HG02759 (cell line): Measurements from ENCODE around the gene PLEKHG3.

Source experiments
- ATAC-seq: cut with Tn5 transposase; IDR thresholded peaks from one replicate; pipeline ENCODE4 v1.9.1; 2021; ENCODE audit warnings: mild to moderate bottlenecking, moderate library complexity; ENCODE audit not compliant: unreplicated experiment

PLEKHG3 gene

DNA sequence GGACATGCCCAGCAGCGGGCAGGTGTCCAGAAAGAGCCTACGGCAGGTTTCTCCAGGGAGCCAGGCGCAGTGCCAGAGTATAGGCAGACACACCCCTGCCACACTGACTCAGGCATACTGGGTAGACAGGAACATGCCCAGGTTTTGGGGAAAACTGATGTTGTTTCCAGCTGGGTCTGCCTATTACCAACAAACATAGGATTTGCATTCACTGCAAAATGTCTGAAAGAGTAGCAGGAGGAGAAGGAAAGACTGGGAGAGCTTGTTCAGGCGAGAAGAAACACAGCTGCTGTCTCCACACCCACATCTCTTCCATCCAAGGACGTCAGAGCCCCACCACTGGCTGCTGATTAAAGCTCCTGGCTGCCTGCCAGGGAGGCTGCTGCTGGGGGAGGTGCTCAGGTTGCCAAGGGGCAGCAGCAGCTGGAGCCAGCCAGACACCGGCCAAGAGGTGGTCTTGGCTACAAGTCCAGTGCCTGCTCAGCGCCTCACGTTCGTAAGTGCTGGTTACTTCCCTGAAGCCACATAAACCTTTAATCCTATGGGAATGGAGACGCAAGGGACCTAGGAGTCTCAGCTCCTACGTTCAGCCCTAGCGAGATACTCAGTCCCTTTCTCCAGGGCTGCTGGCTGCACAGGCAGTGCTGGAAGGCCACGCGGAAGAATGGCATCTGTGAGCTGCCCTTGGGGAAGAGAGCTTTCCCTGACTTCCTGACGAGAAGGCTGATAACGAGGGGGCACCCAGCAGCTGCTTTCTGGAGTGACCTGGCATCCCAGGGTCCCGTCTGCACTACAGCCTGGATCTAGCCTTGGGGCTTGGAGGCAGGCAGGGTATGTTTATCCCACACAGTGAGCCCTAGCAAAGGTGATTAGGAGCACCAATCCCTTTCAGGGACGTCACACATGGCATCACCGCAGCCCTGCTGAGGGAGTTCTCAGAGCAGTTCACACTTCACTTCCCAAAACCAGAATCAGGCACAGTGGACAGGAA lies 58.1 kb downstream of the PLEKHG3 start:
- ATAC-seq: no peak

DNA sequence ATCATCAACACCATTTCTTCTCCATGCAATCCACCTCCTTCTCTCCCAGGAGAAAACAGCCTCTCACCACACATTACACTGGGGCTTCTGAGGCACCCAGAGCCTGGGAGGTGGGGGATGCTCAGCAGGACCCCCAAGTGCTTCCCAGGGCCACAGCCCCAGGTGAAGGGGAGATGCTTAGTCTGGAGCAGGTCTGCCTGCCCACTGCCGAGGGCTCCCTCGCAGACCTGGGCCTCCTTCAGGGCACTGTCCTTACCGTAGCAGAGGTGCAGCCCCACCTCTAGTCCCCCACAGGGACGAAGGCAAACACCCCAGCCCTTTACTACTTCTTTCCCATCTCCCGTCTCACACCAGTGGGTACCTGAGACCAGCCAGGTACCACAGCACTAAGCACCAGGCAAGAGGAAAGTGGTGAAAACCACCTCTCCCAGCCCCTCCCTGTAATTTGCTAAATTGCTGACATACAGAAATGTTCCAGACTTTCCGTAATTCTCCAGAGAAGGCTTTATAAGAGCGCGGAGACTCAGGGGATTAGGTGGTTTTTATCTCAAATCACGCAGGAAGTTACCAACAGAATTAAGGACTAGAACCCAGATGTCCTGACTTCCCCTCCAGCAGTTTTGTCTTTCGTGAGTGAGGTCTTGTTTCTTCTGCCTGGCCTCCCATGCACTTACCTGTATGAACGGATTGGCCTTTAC lies 59.0 kb downstream of the PLEKHG3 start:
- no peak for ATAC-seq

DNA sequence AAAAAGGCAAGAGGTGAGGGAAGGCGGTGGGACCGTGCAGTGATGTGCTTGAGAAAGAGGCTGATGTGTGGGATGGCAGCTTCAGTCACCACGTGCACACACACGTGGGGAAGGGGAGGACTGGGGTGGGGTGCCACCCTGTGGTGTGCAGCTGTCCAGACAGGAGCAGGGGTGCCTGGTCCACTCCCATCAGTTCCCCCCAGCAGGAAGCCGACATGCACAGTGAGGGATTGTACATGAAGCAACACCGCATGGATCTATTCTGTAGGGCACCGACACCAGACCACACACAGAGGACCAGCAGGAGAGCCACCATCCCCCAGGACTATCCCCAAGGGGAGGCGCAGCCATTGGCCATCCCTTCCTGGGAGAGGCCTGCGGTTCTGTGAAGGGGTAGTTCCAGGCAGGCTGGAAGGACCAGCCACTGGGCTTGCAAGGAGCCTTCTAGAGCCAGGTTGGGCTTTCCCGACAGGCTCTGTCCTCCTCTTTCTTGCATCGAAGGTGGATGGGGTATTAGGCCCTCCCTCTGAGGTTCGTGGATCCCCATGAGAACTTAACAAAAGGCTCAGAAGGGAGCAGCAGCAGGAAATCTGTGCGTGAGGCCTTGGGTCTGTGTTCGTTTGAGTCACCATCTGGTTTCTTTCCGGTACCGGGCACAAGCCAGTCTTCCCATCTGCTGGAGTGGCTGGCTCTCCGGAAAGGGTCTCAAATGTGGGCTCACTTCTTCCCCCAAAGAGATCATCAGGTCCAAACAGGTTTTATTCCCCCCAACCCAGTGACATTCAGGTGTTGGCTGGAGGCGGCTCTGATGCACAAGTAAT lies 59.8 kb downstream of the PLEKHG3 start:
- no peak for ATAC-seq

DNA sequence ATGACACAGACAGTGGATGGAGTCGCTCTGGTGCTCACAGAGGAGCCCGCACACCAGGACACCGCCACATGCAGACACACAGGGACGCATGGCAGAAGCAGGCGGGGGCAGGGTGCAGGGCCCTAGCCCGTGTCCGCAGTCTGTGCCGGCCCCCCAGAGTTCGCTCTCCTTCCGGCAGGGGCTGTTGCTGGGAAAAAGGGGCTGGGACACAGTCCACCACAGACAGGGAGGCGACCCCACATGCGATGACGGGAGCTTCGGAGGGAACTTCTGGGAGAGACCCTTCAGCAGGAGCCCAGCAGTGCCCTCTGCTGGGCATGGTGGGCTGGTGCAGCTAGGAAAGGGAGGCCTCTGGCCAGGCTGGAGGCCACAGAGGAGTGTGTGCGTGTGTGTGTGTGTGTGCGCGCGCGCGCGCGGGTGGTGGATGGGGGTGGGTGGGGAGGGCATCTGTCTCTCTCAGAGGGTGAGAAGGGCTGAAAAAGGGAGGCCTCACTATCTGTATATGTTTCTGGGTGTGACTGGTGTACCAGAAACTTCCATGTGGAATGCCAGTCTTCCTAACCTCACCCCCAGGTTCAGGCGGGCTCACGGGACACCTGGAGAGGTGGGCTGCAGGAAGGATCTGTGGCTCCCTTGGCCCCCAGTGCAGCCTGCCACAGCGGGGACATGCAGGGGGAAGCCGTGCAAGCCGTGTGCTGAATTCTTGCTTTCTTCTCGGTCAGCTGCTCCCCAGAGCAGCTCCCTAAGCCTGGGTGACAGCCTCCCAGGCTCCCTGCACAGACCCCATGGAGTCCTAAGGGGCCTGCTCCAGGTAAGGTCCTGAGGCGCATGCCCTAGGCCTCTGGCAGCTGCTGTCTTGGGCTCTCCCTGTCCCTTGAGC lies 60.7 kb downstream of the PLEKHG3 start:
- ATAC-seq: peak; percentile 69

DNA sequence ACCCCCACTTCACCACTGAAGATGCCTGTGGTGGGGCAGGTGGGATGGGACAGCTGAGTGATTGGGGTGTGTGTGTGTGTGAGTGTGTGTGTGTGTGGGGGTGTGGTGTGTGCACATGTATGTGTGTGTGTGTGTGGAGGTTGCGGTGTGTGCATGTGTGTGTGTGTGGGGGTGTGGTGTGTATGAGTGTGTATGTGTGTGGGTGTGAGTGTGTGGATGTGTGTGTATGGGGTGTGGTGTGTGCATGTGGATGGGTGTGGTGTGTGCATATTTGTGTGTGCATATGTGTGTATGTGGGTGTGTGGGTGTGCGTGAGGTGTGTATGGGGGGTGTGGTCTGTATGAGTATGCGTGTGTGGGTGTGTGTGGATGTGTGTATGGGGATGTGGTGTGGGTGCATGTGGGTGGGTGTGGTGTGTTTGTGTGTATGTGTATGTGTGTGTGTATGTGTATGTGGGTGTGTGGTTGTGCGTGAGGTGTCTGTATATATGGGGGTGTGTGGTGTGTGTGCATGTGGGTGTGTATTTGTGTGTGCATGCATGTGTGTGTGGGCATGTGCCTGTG lies 61.6 kb downstream of the PLEKHG3 start:
- ATAC-seq: no peak

DNA sequence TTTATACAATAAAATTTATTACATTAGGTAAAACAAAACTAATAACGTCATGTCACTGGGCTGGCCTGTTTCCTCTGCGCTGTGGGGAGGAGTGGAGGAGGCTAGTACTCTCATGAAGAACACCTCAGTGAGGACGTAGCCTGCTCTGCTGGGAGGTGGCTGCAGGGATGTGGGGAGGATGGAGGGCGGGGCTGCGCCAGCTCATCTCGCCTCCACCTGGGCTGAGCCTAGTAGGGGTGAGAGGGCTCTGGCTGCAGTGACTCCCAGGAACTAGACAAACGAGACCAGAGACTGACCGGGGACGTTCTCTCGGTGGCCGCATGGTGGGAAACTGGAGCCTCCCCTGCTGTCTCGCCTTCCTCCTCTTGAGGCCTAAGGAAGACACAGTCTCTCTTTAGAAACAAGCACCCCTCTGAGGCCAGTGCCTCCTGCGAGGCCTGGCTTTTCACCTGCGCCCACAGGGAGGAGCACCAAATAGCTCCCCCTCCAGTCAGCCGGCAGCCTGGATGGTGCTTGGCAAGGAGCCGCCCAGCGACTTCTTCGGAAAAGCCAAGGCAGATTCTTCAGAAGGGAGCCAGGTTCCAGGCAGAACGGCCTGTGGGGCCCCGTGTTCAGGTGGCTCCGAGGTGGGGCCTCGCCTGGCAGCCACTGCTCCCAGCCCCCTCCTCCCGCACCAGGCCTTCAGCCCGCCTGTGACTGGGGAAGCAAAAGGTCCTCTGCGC lies 62.4 kb downstream of the PLEKHG3 start:
- ATAC-seq: no peak

DNA sequence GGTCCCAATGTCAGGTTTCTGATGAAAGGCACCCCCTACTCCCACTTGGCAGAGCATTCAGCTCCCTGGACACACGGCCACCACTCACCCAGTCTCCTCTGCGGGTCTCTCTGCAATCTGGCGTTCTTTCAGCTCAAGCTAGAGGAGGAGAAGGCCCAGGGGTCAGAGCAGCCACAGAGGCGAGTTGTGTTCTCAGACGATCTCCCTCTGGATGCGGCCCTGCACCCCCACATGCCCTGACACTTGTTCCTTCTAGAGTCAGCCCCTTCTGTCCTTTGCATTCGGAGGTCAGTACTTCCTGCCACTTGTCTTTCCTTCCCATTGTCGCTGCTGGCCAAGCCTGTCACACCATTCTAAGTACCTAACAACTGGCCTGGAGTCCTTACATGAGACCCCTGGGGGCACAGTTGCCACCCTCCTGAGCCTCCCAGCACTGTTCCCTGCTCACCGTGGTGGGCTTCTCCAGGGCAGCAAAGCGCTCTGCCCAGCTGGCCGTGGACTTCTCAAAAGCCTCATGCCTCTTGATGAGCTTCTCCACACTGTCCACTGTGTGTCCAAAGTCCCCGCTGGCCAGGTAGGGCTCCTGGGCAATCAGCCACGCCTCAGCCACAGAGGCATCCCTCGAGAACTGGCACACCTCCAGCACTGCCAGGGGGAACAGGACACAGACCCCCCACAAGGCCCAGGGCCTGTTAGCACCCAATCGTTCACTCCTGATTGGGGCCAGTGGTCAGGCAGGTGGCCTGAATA lies 63.2 kb downstream of the PLEKHG3 start:
- ATAC-seq: no peak

DNA sequence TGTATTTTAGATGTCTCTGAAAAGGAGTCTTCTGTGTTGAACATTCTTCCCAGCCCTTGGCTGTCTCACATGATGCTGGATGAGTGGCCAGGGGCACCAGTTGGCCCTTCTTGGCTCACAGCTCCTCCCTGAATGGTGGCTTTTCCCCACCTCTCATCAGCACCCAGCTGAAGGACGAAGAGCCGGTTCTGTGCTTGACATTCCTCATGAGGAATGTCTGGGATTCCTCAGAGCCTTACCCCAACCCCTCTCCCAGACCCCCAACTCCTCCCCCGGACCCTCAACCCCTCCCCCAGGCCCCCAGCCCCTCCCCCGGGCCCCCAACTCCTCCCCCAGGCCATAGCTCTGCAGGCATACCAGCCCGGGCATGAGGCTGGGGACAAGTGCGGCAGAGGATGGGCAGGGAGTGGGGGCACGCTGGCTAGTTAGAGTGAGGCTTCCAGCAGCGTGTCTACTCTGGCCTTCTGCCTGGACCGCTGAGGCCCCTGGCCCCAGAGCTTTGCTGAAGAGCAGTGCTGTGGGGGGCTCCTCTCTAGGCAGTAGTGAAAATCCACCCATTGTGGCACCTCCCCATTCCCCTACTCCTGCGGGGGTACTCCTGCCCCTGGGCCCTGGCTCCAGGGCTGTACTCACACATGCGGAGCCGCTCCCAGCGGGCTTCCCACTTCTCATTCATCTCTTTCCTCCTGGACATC lies 64.3 kb downstream of the PLEKHG3 start:
- ATAC-seq: no peak

DNA sequence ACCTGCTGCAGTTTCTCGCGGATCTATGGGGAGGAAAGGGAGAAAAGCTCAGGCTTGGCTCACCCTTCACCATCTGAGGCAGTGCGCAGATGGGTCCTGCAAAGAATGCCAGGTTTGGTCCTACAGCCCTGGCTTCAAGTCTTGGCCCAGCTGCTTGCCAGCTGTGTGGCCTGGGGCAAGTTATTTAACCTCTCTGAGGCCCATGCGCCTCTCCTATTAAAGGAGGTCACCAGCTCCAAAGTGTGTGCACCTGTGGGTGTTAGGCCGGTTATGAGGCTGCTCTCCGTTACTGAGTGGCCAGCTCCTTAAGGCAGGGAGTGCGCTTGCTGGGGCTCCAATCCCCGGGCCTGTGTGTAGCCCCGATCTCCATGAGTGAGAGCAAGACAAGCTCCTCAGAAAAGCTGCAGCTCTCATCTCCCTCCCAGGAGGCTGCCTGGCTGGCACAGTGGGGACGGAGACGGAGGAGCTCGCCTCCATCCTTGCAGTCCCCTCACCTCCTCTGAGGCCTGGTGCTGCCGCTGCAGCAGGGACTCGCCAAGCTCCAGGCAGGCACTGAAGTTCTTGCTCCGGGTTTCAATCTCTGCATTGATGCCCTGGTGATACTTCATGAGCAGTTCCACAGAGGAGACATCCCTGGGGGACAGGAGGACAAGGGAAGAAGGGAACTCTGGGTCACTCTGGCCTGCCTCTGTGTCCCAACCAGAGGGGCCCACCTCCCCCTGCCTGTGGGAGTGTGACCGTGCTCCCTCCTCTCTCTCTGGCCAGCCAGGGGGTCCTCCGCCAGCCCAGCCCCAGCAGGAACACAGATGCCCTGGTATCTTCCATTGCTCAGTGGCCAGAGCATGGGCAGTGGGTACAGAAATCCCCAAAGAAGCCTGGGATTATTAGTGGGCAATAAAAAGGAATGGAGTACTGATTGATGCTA lies 65.1 kb downstream of the PLEKHG3 start:
- ATAC-seq: no peak

DNA sequence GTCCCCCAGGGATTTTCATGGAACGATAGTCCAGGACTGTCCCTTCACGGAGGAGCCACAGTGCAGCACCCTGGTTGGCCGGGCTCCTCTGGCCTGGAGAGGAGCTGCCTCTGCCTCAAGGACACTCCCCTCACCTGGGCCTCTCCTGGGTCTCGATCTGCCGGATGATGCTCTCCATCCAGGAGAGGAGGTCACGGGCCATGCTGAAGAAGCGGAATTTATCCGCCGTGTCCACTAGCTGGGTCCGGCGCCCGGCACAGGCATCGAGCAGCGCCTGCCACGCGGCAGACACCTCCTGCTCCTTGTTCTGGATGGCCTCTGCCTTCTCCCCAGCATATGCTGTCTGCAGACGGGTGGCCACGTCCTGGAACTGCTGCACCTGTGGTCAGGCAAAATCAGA lies 66.5 kb downstream of the PLEKHG3 start:
- ATAC-seq: no peak

DNA sequence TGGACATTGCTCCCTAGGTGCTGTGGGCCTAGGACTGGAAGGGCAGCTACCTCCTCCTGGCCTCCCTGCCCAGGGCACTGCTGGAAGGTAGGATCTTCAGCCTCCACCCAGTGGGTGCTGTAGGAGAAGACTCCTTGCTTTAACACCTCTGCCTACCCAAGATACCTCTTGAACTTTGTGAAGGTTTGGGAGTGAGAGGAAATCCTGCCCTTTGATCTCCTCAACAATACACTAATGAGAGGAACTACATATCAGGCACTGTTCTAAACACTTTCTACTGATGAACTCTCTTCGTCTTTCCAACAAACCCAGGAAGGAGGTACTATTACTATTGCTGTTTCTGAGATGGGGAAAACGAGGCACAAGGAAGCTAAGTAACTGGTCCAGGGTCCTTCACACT lies 66.9 kb downstream of the PLEKHG3 start:
- no peak for ATAC-seq

DNA sequence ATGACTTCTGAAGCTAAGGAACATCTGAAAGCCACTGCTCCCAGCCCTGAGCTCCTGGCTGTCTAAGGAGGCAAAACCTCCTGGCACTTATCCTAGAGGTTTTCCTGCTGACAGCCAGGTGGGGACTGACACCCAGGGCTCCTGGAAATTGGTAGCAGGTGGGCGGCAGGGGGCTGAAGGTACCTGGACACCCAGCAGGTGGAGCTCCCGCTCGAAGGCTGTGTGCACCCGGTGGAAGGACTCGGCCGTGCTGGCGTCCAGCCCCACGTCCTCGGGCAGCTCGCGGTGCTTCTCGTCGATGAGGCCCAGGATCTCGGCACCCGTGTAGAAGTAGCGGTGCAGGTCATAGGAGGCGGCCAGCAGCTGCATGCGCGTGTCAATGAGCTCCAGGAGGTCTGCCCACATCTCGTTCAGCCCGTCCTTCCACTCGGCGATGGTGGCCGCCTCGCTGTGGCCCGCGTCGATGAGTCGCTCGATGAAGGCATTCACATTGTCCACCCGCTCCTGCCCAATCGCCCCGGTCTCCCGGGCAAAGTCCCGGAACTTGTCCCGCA lies 68.2 kb downstream of the PLEKHG3 start:
- ATAC-seq: no peak

DNA sequence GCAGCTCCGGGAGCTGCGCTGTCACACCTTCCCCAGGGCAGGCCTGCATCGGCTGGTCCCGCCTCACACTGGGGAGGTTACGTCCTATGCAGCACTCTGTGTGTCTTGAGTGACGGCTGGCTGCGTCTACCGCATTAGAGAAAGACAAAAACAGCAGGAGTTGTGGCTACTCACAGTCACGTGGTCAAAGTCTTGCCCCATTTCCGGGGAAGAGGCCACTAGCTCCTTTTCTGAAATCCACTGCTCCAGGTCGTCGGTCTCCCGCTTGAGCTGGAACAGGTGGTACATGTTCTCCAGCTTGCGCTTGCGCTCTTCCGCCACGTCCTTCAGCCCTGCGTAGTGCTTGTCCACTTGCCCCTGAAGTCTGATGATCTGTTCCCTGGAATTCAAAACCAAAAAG lies 68.8 kb downstream of the PLEKHG3 start:
- ATAC-seq: no peak

DNA sequence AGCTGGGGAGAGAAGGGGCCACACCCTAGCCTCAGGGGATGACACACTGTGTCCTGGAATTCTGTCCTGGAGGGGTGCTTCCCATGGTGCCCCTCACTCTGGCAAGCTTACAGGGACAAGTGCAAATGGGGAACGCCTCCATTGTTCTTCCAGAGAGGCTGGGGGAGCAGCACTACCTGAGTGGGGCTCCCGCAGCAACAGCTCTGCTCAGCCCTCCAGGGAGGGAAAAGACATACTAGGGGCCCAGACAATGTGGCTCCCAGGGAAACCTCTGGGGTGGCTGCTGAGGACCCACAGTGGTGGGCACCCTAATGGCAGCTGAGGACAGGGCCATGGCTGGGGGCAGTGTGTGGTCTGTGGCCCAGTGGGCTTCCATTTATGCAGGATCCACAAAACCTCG lies 69.4 kb downstream of the PLEKHG3 start:
- no peak for ATAC-seq

DNA sequence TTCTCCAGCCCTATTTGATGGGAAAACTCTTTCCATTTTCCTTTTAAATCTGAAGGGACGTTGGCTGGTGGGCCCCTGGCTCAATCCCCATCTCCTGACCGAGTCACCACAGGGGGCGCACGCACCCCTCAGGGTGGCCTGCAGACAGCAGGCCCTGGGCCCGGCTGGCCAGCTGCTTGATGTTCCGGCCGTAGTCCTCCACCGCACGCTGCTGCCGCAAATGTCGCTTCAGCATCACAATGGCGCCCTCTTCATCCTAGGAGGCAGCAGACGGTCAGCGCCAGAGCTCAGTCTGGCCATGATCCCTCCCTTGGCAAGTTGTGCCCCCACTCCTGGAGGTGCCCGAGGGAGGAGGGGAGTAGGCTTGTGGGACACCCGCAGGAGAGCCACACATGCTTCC lies 70.0 kb downstream of the PLEKHG3 start:
- ATAC-seq: no peak

DNA sequence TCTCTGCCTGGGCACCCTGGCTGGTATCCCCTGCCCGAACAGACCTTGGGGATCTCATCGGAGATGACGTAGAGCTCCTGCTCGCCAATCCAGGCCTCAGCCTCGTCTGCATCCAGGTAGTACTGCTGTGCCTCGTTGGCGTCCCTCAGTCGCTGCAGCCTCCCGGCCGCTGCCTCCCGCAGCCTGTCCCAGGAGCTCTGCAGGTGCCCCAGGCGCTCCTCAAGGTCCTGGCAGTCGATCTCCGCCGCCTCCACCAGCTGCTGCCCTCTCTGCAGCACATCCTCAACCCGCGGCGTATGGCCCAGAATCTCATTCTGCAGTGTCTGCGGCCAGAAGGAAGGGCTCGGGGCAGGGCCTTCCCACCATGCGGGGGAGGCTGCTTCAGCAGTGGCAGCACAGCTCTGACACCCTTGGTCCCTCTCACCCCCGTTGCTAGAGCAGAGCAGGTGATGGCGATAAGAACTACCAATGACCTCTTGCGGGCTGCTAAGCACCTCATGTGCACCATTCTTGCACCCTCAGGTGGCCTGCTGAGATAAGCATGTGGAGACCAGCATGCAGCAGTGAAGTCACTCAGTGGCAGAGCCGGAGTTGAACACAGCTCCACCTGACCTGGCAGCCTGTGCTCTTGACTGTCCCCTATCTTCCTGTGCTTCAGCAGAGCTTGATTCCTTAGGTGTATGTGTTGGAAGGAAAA lies 71.0 kb downstream of the PLEKHG3 start:
- ATAC-seq: no peak
